ENCODE data around the gene RYR1.

The RYR1 gene

GRCh38 chr19:38443458-38443999 lies 10.0 kb downstream of the RYR1 start:
- H3K9me3 ChIP-seq (ENCODE audit: insufficient read depth, low read depth, low read length) = no peaks in the 10 kb centered on the region
- H3K79me2 ChIP-seq (ENCODE audit: insufficient read depth, low read length) = no peaks in the 10 kb centered on the region
- no peaks in the 10 kb centered on the region for H4K20me1 ChIP-seq (ENCODE audit: insufficient read depth, low read length, poor library complexity, severe bottlenecking)
- no peaks in the 10 kb centered on the region for H3K9me2 ChIP-seq (replicated peaks; ENCODE audit: low read depth, low read length)
- no peaks in the 10 kb centered on the region for H3K27me3 ChIP-seq (ENCODE audit: insufficient read depth, low read length, poor library complexity, severe bottlenecking)
- H3K4me3 ChIP-seq (ENCODE audit: low read length, poor library complexity, severe bottlenecking) = no peak overlapping the region
- no peak overlapping the region for H3K9ac ChIP-seq (ENCODE audit: low read depth, low read length, poor library complexity, severe bottlenecking)
- no peak overlapping the region for H3K4me2 ChIP-seq (ENCODE audit: low read depth, low read length, poor library complexity, severe bottlenecking)
- no peaks in the 10 kb centered on the region for H3K4me1 ChIP-seq (ENCODE audit: insufficient read depth, low read length, poor library complexity, severe bottlenecking)
- no peak overlapping the region for H2AFZ ChIP-seq (ENCODE audit: low read length)
- TF ChIP-seq EZH2phosphoT487 (IDR thresholded peaks at IDR 0.05; ENCODE audit: borderline replicate concordance) (no peak), CTCF (conservative IDR thresholded peaks at IDR 0.05; ENCODE audit: low read length) (no peak)
- no peaks in the 10 kb centered on the region for H3F3A ChIP-seq (ENCODE audit: low read depth)
- no peaks in the 10 kb centered on the region for H3K36me3 ChIP-seq (ENCODE audit: insufficient read depth, low read length)

- no peaks in the 10 kb centered on the region for H3K4me1 ChIP-seq (ENCODE audit: insufficient read depth, low read length, poor library complexity, severe bottlenecking)
These were observed 10.5 kb downstream of the RYR1 start for GRCh38 chr19:38444026-38444425.

GRCh38 chr19:38445362-38445761 lies 11.9 kb downstream of the RYR1 start:
- no peaks in the 10 kb centered on the region for H3K27me3 ChIP-seq (ENCODE audit: insufficient read depth, low read length, poor library complexity, severe bottlenecking)

More at GRCh38 chr19:38444026-38444425, 10.5 kb downstream of the RYR1 start:
- Histone ChIP-seq H3K9me2 (replicated peaks; ENCODE audit: low read depth, low read length) (no peaks in the 10 kb centered on the region), H3K9ac (ENCODE audit: low read depth, low read length, poor library complexity, severe bottlenecking) (no peak overlapping the region), H2AFZ (ENCODE audit: low read length) (no peak overlapping the region), H3K9me3 (ENCODE audit: insufficient read depth, low read depth, low read length) (no peaks in the 10 kb centered on the region), H3K36me3 (ENCODE audit: insufficient read depth, low read length) (no peaks in the 10 kb centered on the region), H3K4me2 (ENCODE audit: low read depth, low read length, poor library complexity, severe bottlenecking) (no peak overlapping the region), H3F3A (ENCODE audit: low read depth) (no peaks in the 10 kb centered on the region), H3K27me3 (ENCODE audit: insufficient read depth, low read length, poor library complexity, severe bottlenecking) (no peaks in the 10 kb centered on the region), H3K4me3 (ENCODE audit: low read length, poor library complexity, severe bottlenecking) (no peak overlapping the region), H3K79me2 (ENCODE audit: insufficient read depth, low read length) (no peaks in the 10 kb centered on the region), H4K20me1 (ENCODE audit: insufficient read depth, low read length, poor library complexity, severe bottlenecking) (no peaks in the 10 kb centered on the region)
- TF ChIP-seq CTCF (conservative IDR thresholded peaks at IDR 0.05; ENCODE audit: low read length) (no peak), EZH2phosphoT487 (IDR thresholded peaks at IDR 0.05; ENCODE audit: borderline replicate concordance) (no peak)

More at GRCh38 chr19:38445362-38445761, 11.9 kb downstream of the RYR1 start:
- Histone ChIP-seq H3K4me3 (ENCODE audit: low read length, poor library complexity, severe bottlenecking) (no peak overlapping the region), H2AFZ (ENCODE audit: low read length) (no peak overlapping the region), H3K4me1 (ENCODE audit: insufficient read depth, low read length, poor library complexity, severe bottlenecking) (no peaks in the 10 kb centered on the region), H3F3A (ENCODE audit: low read depth) (no peaks in the 10 kb centered on the region), H3K4me2 (ENCODE audit: low read depth, low read length, poor library complexity, severe bottlenecking) (no peak overlapping the region), H3K9me3 (ENCODE audit: insufficient read depth, low read depth, low read length) (no peaks in the 10 kb centered on the region), H3K9ac (ENCODE audit: low read depth, low read length, poor library complexity, severe bottlenecking) (no peak overlapping the region), H4K20me1 (ENCODE audit: insufficient read depth, low read length, poor library complexity, severe bottlenecking) (no peaks in the 10 kb centered on the region), H3K9me2 (replicated peaks; ENCODE audit: low read depth, low read length) (no peaks in the 10 kb centered on the region), H3K36me3 (ENCODE audit: insufficient read depth, low read length) (no peaks in the 10 kb centered on the region), H3K79me2 (ENCODE audit: insufficient read depth, low read length) (no peaks in the 10 kb centered on the region)
- TF ChIP-seq CTCF (conservative IDR thresholded peaks at IDR 0.05; ENCODE audit: low read length) = no peak
- TF ChIP-seq EZH2phosphoT487 (IDR thresholded peaks at IDR 0.05; ENCODE audit: borderline replicate concordance) = no peak

Data from Loucy (cell line).